Skeletal muscle tissue (tissue), 4 donors: ENCODE results near the gene NEK3. TPM values are rescaled to one million over a fixed set of nuclear protein-coding genes. Genes with fewer than 3 reads are reported as not detected.
"Not testable (repeated sequence)": the region's sequence is repeated elsewhere in the genome, so short reads cannot be mapped to it uniquely, and the experiment has no call there.

Experiments
- H3K27ac ChIP-seq: one replicate; pipeline ENCODE4 v1.7.0; 2013; ENCODE audit warnings: mild to moderate bottlenecking, low read depth, low read length, inconsistent platforms
- H3K27me3 ChIP-seq, 3 donors: one replicate each; pipeline ENCODE4 v1.7.0; 2013; ENCODE audit warnings: low read length in 3 of 3; ENCODE audit not compliant: control insufficient read depth in 3 of 3, insufficient read depth in 3 of 3
- H3K36me3 ChIP-seq, 3 donors: one replicate each; pipeline ENCODE4 v1.7.0; 2013; ENCODE audit warnings: low read length in 3 of 3; ENCODE audit not compliant: control insufficient read depth in 3 of 3, insufficient read depth in 3 of 3
- H3K4me1 ChIP-seq, 3 donors: one replicate each; pipeline ENCODE4 v1.7.0; 2013; ENCODE audit warnings: low read length in 3 of 3, mild to moderate bottlenecking in 3 of 3; ENCODE audit not compliant: control insufficient read depth in 3 of 3, insufficient read depth in 3 of 3
- H3K4me3 ChIP-seq, 3 donors: one replicate each; pipeline ENCODE4 v1.7.0; 2013; ENCODE audit warnings: low read length in 3 of 3
- H3K9ac ChIP-seq, 3 donors: one replicate each; pipeline ENCODE4 v1.7.0; 2013; ENCODE audit warnings: low read length in 3 of 3, mild to moderate bottlenecking in 3 of 3, moderate library complexity in 2 of 3, low read depth in 1 of 3
- H3K9me3 ChIP-seq, 3 donors: one replicate each; pipeline ENCODE4 v1.7.0; 2013; ENCODE audit warnings: low read length in 3 of 3; ENCODE audit not compliant: control insufficient read depth in 3 of 3
- total RNA-seq: library from RNA; depleted of rRNA; stranded (reverse); fragments of >200 nt; gene quantifications from one replicate; pipeline ENCODE4 v1.2.3, GENCODE V29; 2014
- donor health status: Osteomylitis.

The NEK3 gene
- total RNA-seq, 1 donor from 2014 or later = 4.7 TPM

- Histone ChIP-seq H3K4me3 (peak overlapping the region; percentile 97 to 100 (median 98)), H3K9ac (peak overlapping the region; percentile 83 to 96 (median 95)), H3K27ac (peak overlapping the region; percentile 69)
- not testable (repeated sequence) for H3K27me3 ChIP-seq, H3K9me3 ChIP-seq, H3K4me1 ChIP-seq, H3K36me3 ChIP-seq
These were observed 34.3 kb upstream of the NEK3 start for GRCh38 chr13:52193587-52194183.

GRCh38 chr13:52187424-52188187, 28.2 kb upstream of the NEK3 start:
- H3K9me3 ChIP-seq, H3K4me1 ChIP-seq, H3K4me3 ChIP-seq, H3K27me3 ChIP-seq, H3K9ac ChIP-seq, H3K27ac ChIP-seq: not testable (repeated sequence)
- H3K36me3 ChIP-seq = peaks cover 4 to 11% (median 6%) of the 10 kb centered on the region in 3 donors

- Histone ChIP-seq H3K4me1 (peaks cover 0 to 6% (median 4%) of the 10 kb centered on the region in 3 donors), H3K9me3 (no peaks in the 10 kb centered on the region), H3K4me3 (no peak overlapping the region), H3K27me3 (no peaks in the 10 kb centered on the region), H3K27ac (no peak overlapping the region), H3K9ac (no peak overlapping the region), H3K36me3 (peaks cover 4 to 13% (median 6%) of the 10 kb centered on the region in 3 donors)
These were observed 27.6 kb upstream of the NEK3 start for GRCh38 chr13:52187029-52187423.

- not testable (repeated sequence) for H3K27ac ChIP-seq, H3K9me3 ChIP-seq, H3K9ac ChIP-seq, H3K4me3 ChIP-seq, H3K27me3 ChIP-seq, H3K4me1 ChIP-seq
- H3K36me3 ChIP-seq = peaks cover 11 to 23% (median 21%) of the 10 kb centered on the region in 3 donors
These were observed 22.0 kb upstream of the NEK3 start for GRCh38 chr13:52181316-52181954.

- Histone ChIP-seq H3K4me3 (no peak overlapping the region), H3K9ac (no peak overlapping the region), H3K4me1 (no peaks in the 10 kb centered on the region), H3K27me3 (no peaks in the 10 kb centered on the region), H3K36me3 (peaks cover 8 to 26% (median 21%) of the 10 kb centered on the region in 3 donors), H3K9me3 (no peaks in the 10 kb centered on the region), H3K27ac (no peak overlapping the region)
These were observed 20.5 kb upstream of the NEK3 start for GRCh38 chr13:52179925-52180324.

- H3K9ac ChIP-seq = no peak overlapping the region
- H3K4me1 ChIP-seq = no peaks in the 10 kb centered on the region
- peaks cover 8 to 27% (median 19%) of the 10 kb centered on the region in 3 donors for H3K36me3 ChIP-seq
- H3K27me3 ChIP-seq = no peaks in the 10 kb centered on the region
- no peaks in the 10 kb centered on the region for H3K9me3 ChIP-seq
- no peak overlapping the region for H3K4me3 ChIP-seq
- H3K27ac ChIP-seq = no peak overlapping the region
These were observed 17.9 kb upstream of the NEK3 start for GRCh38 chr13:52177276-52177675.

GRCh38 chr13:52173970-52174369, 14.6 kb upstream of the NEK3 start:
- H3K36me3 ChIP-seq = peaks cover 4 to 29% (median 16%) of the 10 kb centered on the region in 3 donors
- H3K4me1 ChIP-seq, H3K9ac ChIP-seq, H3K27me3 ChIP-seq, H3K27ac ChIP-seq, H3K4me3 ChIP-seq, H3K9me3 ChIP-seq: not testable (repeated sequence)

GRCh38 chr13:52173373-52173772, 14.0 kb upstream of the NEK3 start:
- Histone ChIP-seq H3K4me1 (no peaks in the 10 kb centered on the region), H3K36me3 (peaks cover 7 to 35% (median 16%) of the 10 kb centered on the region in 3 donors), H3K9ac (no peak overlapping the region)

GRCh38 chr13:52171686-52172085, 12.3 kb upstream of the NEK3 start:
- not testable (repeated sequence) for H3K4me3 ChIP-seq, H3K27ac ChIP-seq, H3K27me3 ChIP-seq, H3K4me1 ChIP-seq, H3K9ac ChIP-seq, H3K9me3 ChIP-seq
- H3K36me3 ChIP-seq = peaks cover 7 to 28% (median 20%) of the 10 kb centered on the region in 3 donors

More at GRCh38 chr13:52173373-52173772, 14.0 kb upstream of the NEK3 start:
- Histone ChIP-seq H3K9me3 (no peaks in the 10 kb centered on the region), H3K27me3 (no peaks in the 10 kb centered on the region), H3K4me3 (no peak overlapping the region), H3K27ac (no peak overlapping the region)

- H3K9ac ChIP-seq, H3K27me3 ChIP-seq, H3K4me1 ChIP-seq, H3K4me3 ChIP-seq, H3K27ac ChIP-seq, H3K9me3 ChIP-seq: not testable (repeated sequence)
- H3K36me3 ChIP-seq = peaks cover 7 to 28% (median 20%) of the 10 kb centered on the region in 3 donors
These were observed 11.5 kb upstream of the NEK3 start for GRCh38 chr13:52170828-52171391.
